PC-3 (cell line): ENCODE measurements around the gene C9orf43. TPM values are rescaled to one million over a fixed set of nuclear protein-coding genes. Genes with fewer than 3 reads are reported as not detected.

Experiments used
- ATAC-seq: fragments of 200-7000 bp; cut with Tn5 transposase; 2 replicates; pipeline ENCODE4 v1.9.1; 2020; ENCODE audit warnings: mild to moderate bottlenecking, moderate library complexity
- BruUV-seq: library from RNA; stranded (reverse); fragments of 400-500 nt; replicated peaks from 2 replicates; lab custom pipeline; 2021; lab: Mats Ljungman, UMichigan
- CTCF ChIA-PET: fragments of 300-600 bp; sonication (Branson Sonifier 250); formaldehyde crosslinking; loops from one replicate; lab custom pipeline; 2022; ENCODE audit warnings: antibody characterized with exemption; lab: Charles Lee
- POLR2A ChIA-PET: fragments of 300-600 bp; sonication (Branson Sonifier 250); formaldehyde crosslinking; loops from one replicate; lab custom pipeline; 2022; ENCODE audit warnings: antibody characterized with exemption; ENCODE audit not compliant: unreplicated experiment; lab: Charles Lee
- DNase-seq: peaks from one replicate; pipeline ENCODE4 v3.0.0-alpha.2; 2015
- H2AFZ ChIP-seq: fragments of 300-600 bp; sonication (generic); 2 replicates; pipeline ENCODE4 v1.6.0; 2016; ENCODE audit warnings: antibody characterized with exemption, low read length
- H3F3A ChIP-seq: fragments of 300-600 bp; sonication (generic); one replicate; pipeline ENCODE4 v1.6.0; 2017; ENCODE audit warnings: antibody characterized with exemption, low read length, control low read depth, mild to moderate bottlenecking; ENCODE audit not compliant: unreplicated experiment
- H3K27ac ChIP-seq: fragments of 300-600 bp; sonication (generic); 2 replicates; pipeline ENCODE4 v1.5.1; 2016; ENCODE audit warnings: mild to moderate bottlenecking, low read length
- H3K27me3 ChIP-seq: fragments of 300-600 bp; sonication (generic); 2 replicates; pipeline ENCODE4 v1.6.1; 2016; ENCODE audit warnings: low read length, mixed read lengths
- H3K36me3 ChIP-seq: fragments of 300-600 bp; sonication (generic); 2 replicates; pipeline ENCODE4 v1.6.1; 2016; ENCODE audit warnings: low read depth, mixed run types, low read length, mixed read lengths
- H3K4me1 ChIP-seq: fragments of 300-600 bp; sonication (generic); 2 replicates; pipeline ENCODE4 v1.5.1; 2016; ENCODE audit warnings: low read length; ENCODE audit not compliant: insufficient read depth
- H3K4me2 ChIP-seq: fragments of 300-600 bp; sonication (generic); 2 replicates; pipeline ENCODE4 v1.6.0; 2016; ENCODE audit warnings: low read length
- H3K4me3 ChIP-seq: fragments of 300-600 bp; sonication (generic); 2 replicates; pipeline ENCODE4 v1.5.1; 2016; ENCODE audit warnings: mild to moderate bottlenecking, low read length, mixed read lengths
- H3K79me2 ChIP-seq: fragments of 300-600 bp; sonication (generic); 2 replicates; pipeline ENCODE4 v1.6.1; 2017; ENCODE audit warnings: low read length, mixed read lengths
- H3K9ac ChIP-seq: fragments of 300-600 bp; sonication (generic); 2 replicates; pipeline ENCODE4 v1.6.0; 2016; ENCODE audit warnings: mild to moderate bottlenecking, low read length
- H3K9me2 ChIP-seq: fragments of 300-600 bp; sonication (generic); replicated peaks from 2 replicates; pipeline ENCODE4 v1.6.1; 2016; ENCODE audit warnings: mixed run types, low read length, mixed read lengths
- H3K9me3 ChIP-seq: fragments of 300-600 bp; sonication (generic); 2 replicates; pipeline ENCODE4 v1.6.1; 2016; ENCODE audit warnings: low read length, mixed read lengths
- H4K20me1 ChIP-seq: fragments of 300-600 bp; sonication (generic); 2 replicates; pipeline ENCODE4 v1.6.1; 2016; ENCODE audit warnings: low read length, mixed read lengths
- CTCF ChIP-seq: fragments of 300-600 bp; sonication (generic); conservative IDR thresholded peaks from 2 replicates; pipeline ENCODE4 v1.5.1; 2017; ENCODE audit warnings: antibody characterized with exemption, low read depth, mild to moderate bottlenecking, low read length
- EZH2 ChIP-seq: fragments of 300-600 bp; sonication (generic); IDR thresholded peaks from one replicate; pipeline ENCODE4 v1.6.1; 2017; ENCODE audit warnings: antibody characterized with exemption, mild to moderate bottlenecking, low read length; ENCODE audit not compliant: unreplicated experiment
- EZH2phosphoT487 ChIP-seq: fragments of 300-600 bp; sonication (generic); IDR thresholded peaks from 2 replicates; pipeline ENCODE4 v1.6.1; 2018; ENCODE audit warnings: mild to moderate bottlenecking, antibody characterized with exemption, low read length, borderline replicate concordance
- intact Hi-C: fragments of 100-400 bp; cut with micrococcal nuclease; formaldehyde crosslinking; loops from 2 replicates; pipeline ENCODE4 v1.9.0; 2023
- total RNA-seq: library from RNA; depleted of rRNA; stranded (reverse); fragments of >200 nt; gene quantifications from 2 replicates; pipeline ENCODE4 v1.2.3, GENCODE V29; 2014

The C9orf43 gene
- total RNA-seq, 1 experiment from 2014 or later = 0.29 TPM

DNA sequence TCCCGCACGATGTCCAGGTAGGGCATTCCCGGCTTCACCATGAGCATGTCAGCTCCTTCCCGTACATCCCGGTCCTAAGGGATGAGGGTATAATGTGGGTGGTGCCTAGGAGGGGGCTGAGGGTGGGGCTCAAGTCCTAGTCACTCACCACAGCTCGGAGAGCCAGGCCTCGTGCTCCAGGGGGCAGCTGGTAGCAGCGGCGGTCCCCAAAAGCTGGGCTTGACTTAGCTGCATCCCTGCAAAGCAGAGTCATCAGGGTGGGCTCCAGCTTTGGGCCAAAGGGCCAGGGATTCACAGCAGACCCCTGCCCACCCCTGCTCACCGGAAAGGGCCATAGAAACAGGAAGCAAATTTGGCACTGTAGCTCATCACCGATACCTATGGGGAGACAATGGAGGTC lies 21.1 kb upstream of the C9orf43 start:
- Histone ChIP-seq H3K9me2 (no peaks in the 10 kb centered on the region), H3K27me3 (no peaks in the 10 kb centered on the region), H4K20me1 (no peaks in the 10 kb centered on the region), H3K27ac (no peak overlapping the region), H3F3A (no peaks in the 10 kb centered on the region), H3K9me3 (no peaks in the 10 kb centered on the region), H3K4me3 (no peak overlapping the region), H2AFZ (no peak overlapping the region), H3K4me2 (no peak overlapping the region), H3K36me3 (no peaks in the 10 kb centered on the region; the same call in 1 of the 2 replicates), H3K9ac (no peak overlapping the region), H3K79me2 (no peaks in the 10 kb centered on the region), H3K4me1 (no peaks in the 10 kb centered on the region)
- DNase-seq = no peak
- POLR2A ChIA-PET = no interaction called here
- CTCF ChIA-PET = no interaction called here
- no TSS peak for BruUV-seq
- intact Hi-C loops = no loop called here
- TF ChIP-seq CTCF (no peak), EZH2 (no peak)
- no peak for ATAC-seq

- no peaks in the 10 kb centered on the region for H3K4me1 ChIP-seq
- H2AFZ ChIP-seq = no peak overlapping the region
- intact Hi-C loops = no loop called here
- H3K36me3 ChIP-seq = no peaks in the 10 kb centered on the region; the same call in 1 of the 2 replicates
- H3F3A ChIP-seq = no peaks in the 10 kb centered on the region
- no peak for ATAC-seq
- H3K27ac ChIP-seq = no peak overlapping the region
- H3K9me3 ChIP-seq = no peaks in the 10 kb centered on the region
- no TSS peak for BruUV-seq
- H3K27me3 ChIP-seq = no peaks in the 10 kb centered on the region
- no peaks in the 10 kb centered on the region for H3K79me2 ChIP-seq
- no peaks in the 10 kb centered on the region for H4K20me1 ChIP-seq
- POLR2A ChIA-PET = no interaction called here
- no peak for DNase-seq
- TF ChIP-seq EZH2 (no peak), EZH2phosphoT487 (no peak), CTCF (no peak)
- CTCF ChIA-PET = no interaction called here
- H3K4me2 ChIP-seq = no peak overlapping the region
- H3K9me2 ChIP-seq = no peaks in the 10 kb centered on the region
- no peak overlapping the region for H3K4me3 ChIP-seq
- no peak overlapping the region for H3K9ac ChIP-seq
These were observed 20.2 kb upstream of the C9orf43 start for GRCh38 chr9:113390192-113390960.

- H3K27ac ChIP-seq = no peak overlapping the region
- no peaks in the 10 kb centered on the region for H3K4me1 ChIP-seq
These were observed 18.6 kb upstream of the C9orf43 start for GRCh38 chr9:113391917-113392316.

More at GRCh38 chr9:113391917-113392316, 18.6 kb upstream of the C9orf43 start:
- ATAC-seq (no peak), DNase-seq (no peak)
- Histone ChIP-seq H3K79me2 (no peaks in the 10 kb centered on the region), H3K27me3 (no peaks in the 10 kb centered on the region), H3F3A (no peaks in the 10 kb centered on the region), H3K4me2 (no peak overlapping the region), H3K36me3 (no peaks in the 10 kb centered on the region; the same call in 1 of the 2 replicates), H3K9me3 (no peaks in the 10 kb centered on the region), H3K9me2 (no peaks in the 10 kb centered on the region), H4K20me1 (no peaks in the 10 kb centered on the region), H3K9ac (no peak overlapping the region), H2AFZ (no peak overlapping the region), H3K4me3 (no peak overlapping the region)
- ChIA-PET CTCF (no interaction called here), POLR2A (no interaction called here)
- intact Hi-C loops = no loop called here
- TF ChIP-seq EZH2phosphoT487 (no peak), EZH2 (no peak), CTCF (no peak)
- BruUV-seq = no TSS peak
